IPS-18c (cell line): Measurements from ENCODE around the gene KCTD19.

Source experiments
- H3K4me3 ChIP-seq: 2 replicates; pipeline ENCODE4 v1.7.0; 2013; ENCODE audit warnings: low read depth, mild to moderate bottlenecking, low read length, moderate library complexity; ENCODE audit not compliant: insufficient read depth
- H3K9me3 ChIP-seq: one replicate; pipeline ENCODE4 v1.6.1; 2013; ENCODE audit warnings: mild to moderate bottlenecking, low read length, moderate library complexity; ENCODE audit not compliant: control insufficient read depth, insufficient read depth

The KCTD19 gene

GRCh38 chr16:67255553-67256221 is 70.9 kb downstream of the KCTD19 start:
- no peaks in the 10 kb centered on the region for H3K9me3 ChIP-seq
- no peak overlapping the region for H3K4me3 ChIP-seq

- Histone ChIP-seq H3K9me3 (no peaks in the 10 kb centered on the region), H3K4me3 (no peak overlapping the region)
These were observed 71.6 kb downstream of the KCTD19 start for GRCh38 chr16:67254801-67255552.

- Histone ChIP-seq H3K4me3 (no peak overlapping the region), H3K9me3 (no peaks in the 10 kb centered on the region)
These were observed 73.7 kb downstream of the KCTD19 start for GRCh38 chr16:67252609-67253497.

GRCh38 chr16:67250045-67250327 is 76.6 kb downstream of the KCTD19 start:
- Histone ChIP-seq H3K4me3 (no peak overlapping the region), H3K9me3 (no peaks in the 10 kb centered on the region)

- Histone ChIP-seq H3K4me3 (peak overlapping the region; percentile 71), H3K9me3 (no peaks in the 10 kb centered on the region)
These were observed 77.1 kb downstream of the KCTD19 start for GRCh38 chr16:67249178-67250044.

- Histone ChIP-seq H3K9me3 (no peaks in the 10 kb centered on the region), H3K4me3 (peak within 1 kb of the TSS; percentile 71)
These were observed 78.0 kb downstream of the KCTD19 start, which contains the start of gene SLC9A5 for GRCh38 chr16:67248401-67249177. Gene SLC9A5, plus strand, starts transcription at chr16:67248979. Its CDS starts 36 bp downstream, at chr16:67249015.

GRCh38 chr16:67248073-67248400 is 78.5 kb downstream of the KCTD19 start:
- no peaks in the 10 kb centered on the region for H3K9me3 ChIP-seq
- H3K4me3 ChIP-seq: peak overlapping the region; percentile 71

- H3K9me3 ChIP-seq: no peaks in the 10 kb centered on the region
- peak within 1 kb of the TSS; percentile 84 for H3K4me3 ChIP-seq
These were observed 79.1 kb downstream of the KCTD19 start, which contains the start of gene FHOD1 for GRCh38 chr16:67247192-67248072. Gene FHOD1, minus strand, starts transcription at chr16:67247481. Its CDS starts 71 bp downstream, at chr16:67247410.

- no peaks in the 10 kb centered on the region for H3K9me3 ChIP-seq
- peak overlapping the region; percentile 84 for H3K4me3 ChIP-seq
These were observed 79.8 kb downstream of the KCTD19 start for GRCh38 chr16:67246756-67247191.

GRCh38 chr16:67246081-67246755 is 80.3 kb downstream of the KCTD19 start:
- H3K4me3 ChIP-seq: peak overlapping the region; percentile 84
- no peaks in the 10 kb centered on the region for H3K9me3 ChIP-seq

GRCh38 chr16:67245674-67246080 is 80.9 kb downstream of the KCTD19 start:
- Histone ChIP-seq H3K9me3 (no peaks in the 10 kb centered on the region), H3K4me3 (peak overlapping the region; percentile 84)

- Histone ChIP-seq H3K9me3 (no peaks in the 10 kb centered on the region), H3K4me3 (peak overlapping the region; percentile 9; the same call in 1 of the 2 replicates)
These were observed 81.4 kb downstream of the KCTD19 start for GRCh38 chr16:67245186-67245585.

- Histone ChIP-seq H3K9me3 (no peaks in the 10 kb centered on the region), H3K4me3 (no peak overlapping the region)
These were observed 82.0 kb downstream of the KCTD19 start for GRCh38 chr16:67244387-67245185.

- no peaks in the 10 kb centered on the region for H3K9me3 ChIP-seq
- H3K4me3 ChIP-seq: no peak overlapping the region
These were observed 83.1 kb downstream of the KCTD19 start for GRCh38 chr16:67243481-67243880.
